Measurements from ENCODE around the gene SYT15.
"Not testable (repeated sequence)": the region's sequence is repeated elsewhere in the genome, so short reads cannot be mapped to it uniquely, and the experiment has no call there.

GRCh38 chr10:46584196-46584595 lies 5.3 kb downstream of the SYT15 start:
- not testable (repeated sequence) for TF ChIP-seq REPIN1 (tag by site-specific recombination; IDR thresholded peaks at IDR 0.05; ENCODE audit: low read depth); BCL6B (tag by site-specific recombination; IDR thresholded peaks at IDR 0.05); CTCF (tag by site-specific recombination; IDR thresholded peaks at IDR 0.05); ZNF623 (tag by site-specific recombination; IDR thresholded peaks at IDR 0.05); ZNF148 (tag by site-specific recombination; IDR thresholded peaks at IDR 0.05; ENCODE audit: borderline replicate concordance); ZNF24 (tag by site-specific recombination; IDR thresholded peaks at IDR 0.05); ZBTB26 (tag by site-specific recombination; optimal IDR thresholded peaks at IDR 0.05); YY1 (tag by site-specific recombination; IDR thresholded peaks at IDR 0.05); ZNF76 (tag by site-specific recombination; IDR thresholded peaks at IDR 0.05; ENCODE audit: borderline replicate concordance, low read depth); ZFP69B (tag by site-specific recombination; IDR thresholded peaks at IDR 0.05); SP2 (tag by site-specific recombination; IDR thresholded peaks at IDR 0.05); ZNF768 (tag by site-specific recombination; IDR thresholded peaks at IDR 0.05); KLF1 (tag by site-specific recombination; IDR thresholded peaks at IDR 0.05); ZNF660 (tag by site-specific recombination; IDR thresholded peaks at IDR 0.05)

Measured in HEK293 (cell line).